HL-60 (cell line): ENCODE measurements around the gene GUCY1A1.

ENCODE experiments used
- DNase-seq, 2 experiments: peaks; one replicate each; pipeline ENCODE4 v3.0.0-alpha.2; 2010 to 2020; ENCODE audit warnings: low read depth in 1 of 2, low spot score in 1 of 2
- H3K27ac ChIP-seq: fragments of 250-450 bp; sonication (Bioruptor Pico); replicated peaks from 2 replicates; pipeline ENCODE4 v1.5.1; 2020; ENCODE audit warnings: mild to moderate bottlenecking, moderate library complexity
- H3K27me3 ChIP-seq: fragments of 250-450 bp; sonication (Bioruptor Pico); 2 replicates; pipeline ENCODE4 v1.5.1; 2021; ENCODE audit warnings: mild to moderate bottlenecking, moderate library complexity; ENCODE audit not compliant: insufficient read depth, poor library complexity, severe bottlenecking
- H3K4me3 ChIP-seq: replicated peaks from 2 replicates; pipeline ENCODE4 v1.5.1; 2011; ENCODE audit warnings: mild to moderate bottlenecking, control low read depth, low read length; ENCODE audit not compliant: insufficient read depth
- GABPA ChIP-seq: IDR thresholded peaks from 2 replicates; pipeline ENCODE4 v1.6.1; 2012; ENCODE audit warnings: low read depth
- POLR2AphosphoS5 ChIP-seq: IDR thresholded peaks from 2 replicates; pipeline ENCODE4 v1.6.1; 2012; ENCODE audit warnings: low read depth
- SPI1 ChIP-seq: IDR thresholded peaks from 2 replicates; pipeline ENCODE4 v1.6.1; 2012; ENCODE audit warnings: low read depth, mild to moderate bottlenecking, borderline replicate concordance
- TF ChIP-seq, protein P1 (sequence below): IDR thresholded peaks from one replicate; pipeline ENCODE4 v1.5.1; 2011; ENCODE audit warnings: low read length, control low read depth, inconsistent platforms; ENCODE audit not compliant: insufficient read depth
- TF ChIP-seq, protein P2 (sequence below): IDR thresholded peaks from 2 replicates; pipeline ENCODE4 v1.6.1; 2012; ENCODE audit warnings: low read depth; ENCODE audit not compliant: insufficient replicate concordance

Gene GUCY1A1

GRCh38 chr4:155763551-155763950 lies 96.9 kb downstream of the GUCY1A1 start:
- no peak for TF ChIP-seq SPI1
- no peak for TF ChIP-seq POLR2AphosphoS5
- no peak for TF ChIP-seq GABPA
- TF ChIP-seq, protein P1, sequence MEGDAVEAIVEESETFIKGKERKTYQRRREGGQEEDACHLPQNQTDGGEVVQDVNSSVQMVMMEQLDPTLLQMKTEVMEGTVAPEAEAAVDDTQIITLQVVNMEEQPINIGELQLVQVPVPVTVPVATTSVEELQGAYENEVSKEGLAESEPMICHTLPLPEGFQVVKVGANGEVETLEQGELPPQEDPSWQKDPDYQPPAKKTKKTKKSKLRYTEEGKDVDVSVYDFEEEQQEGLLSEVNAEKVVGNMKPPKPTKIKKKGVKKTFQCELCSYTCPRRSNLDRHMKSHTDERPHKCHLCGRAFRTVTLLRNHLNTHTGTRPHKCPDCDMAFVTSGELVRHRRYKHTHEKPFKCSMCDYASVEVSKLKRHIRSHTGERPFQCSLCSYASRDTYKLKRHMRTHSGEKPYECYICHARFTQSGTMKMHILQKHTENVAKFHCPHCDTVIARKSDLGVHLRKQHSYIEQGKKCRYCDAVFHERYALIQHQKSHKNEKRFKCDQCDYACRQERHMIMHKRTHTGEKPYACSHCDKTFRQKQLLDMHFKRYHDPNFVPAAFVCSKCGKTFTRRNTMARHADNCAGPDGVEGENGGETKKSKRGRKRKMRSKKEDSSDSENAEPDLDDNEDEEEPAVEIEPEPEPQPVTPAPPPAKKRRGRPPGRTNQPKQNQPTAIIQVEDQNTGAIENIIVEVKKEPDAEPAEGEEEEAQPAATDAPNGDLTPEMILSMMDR: no peak
- TF ChIP-seq, protein P2, sequence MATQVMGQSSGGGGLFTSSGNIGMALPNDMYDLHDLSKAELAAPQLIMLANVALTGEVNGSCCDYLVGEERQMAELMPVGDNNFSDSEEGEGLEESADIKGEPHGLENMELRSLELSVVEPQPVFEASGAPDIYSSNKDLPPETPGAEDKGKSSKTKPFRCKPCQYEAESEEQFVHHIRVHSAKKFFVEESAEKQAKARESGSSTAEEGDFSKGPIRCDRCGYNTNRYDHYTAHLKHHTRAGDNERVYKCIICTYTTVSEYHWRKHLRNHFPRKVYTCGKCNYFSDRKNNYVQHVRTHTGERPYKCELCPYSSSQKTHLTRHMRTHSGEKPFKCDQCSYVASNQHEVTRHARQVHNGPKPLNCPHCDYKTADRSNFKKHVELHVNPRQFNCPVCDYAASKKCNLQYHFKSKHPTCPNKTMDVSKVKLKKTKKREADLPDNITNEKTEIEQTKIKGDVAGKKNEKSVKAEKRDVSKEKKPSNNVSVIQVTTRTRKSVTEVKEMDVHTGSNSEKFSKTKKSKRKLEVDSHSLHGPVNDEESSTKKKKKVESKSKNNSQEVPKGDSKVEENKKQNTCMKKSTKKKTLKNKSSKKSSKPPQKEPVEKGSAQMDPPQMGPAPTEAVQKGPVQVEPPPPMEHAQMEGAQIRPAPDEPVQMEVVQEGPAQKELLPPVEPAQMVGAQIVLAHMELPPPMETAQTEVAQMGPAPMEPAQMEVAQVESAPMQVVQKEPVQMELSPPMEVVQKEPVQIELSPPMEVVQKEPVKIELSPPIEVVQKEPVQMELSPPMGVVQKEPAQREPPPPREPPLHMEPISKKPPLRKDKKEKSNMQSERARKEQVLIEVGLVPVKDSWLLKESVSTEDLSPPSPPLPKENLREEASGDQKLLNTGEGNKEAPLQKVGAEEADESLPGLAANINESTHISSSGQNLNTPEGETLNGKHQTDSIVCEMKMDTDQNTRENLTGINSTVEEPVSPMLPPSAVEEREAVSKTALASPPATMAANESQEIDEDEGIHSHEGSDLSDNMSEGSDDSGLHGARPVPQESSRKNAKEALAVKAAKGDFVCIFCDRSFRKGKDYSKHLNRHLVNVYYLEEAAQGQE: no peak
- H3K4me3 ChIP-seq: no peak overlapping the region
- no peak overlapping the region for H3K27ac ChIP-seq
- no peak for DNase-seq
- peaks cover 18% of the 10 kb centered on the region for H3K27me3 ChIP-seq

- no peak for TF ChIP-seq SPI1
- TF ChIP-seq GABPA: no peak
- TF ChIP-seq, protein P1: no peak
- no peak for TF ChIP-seq POLR2AphosphoS5
- TF ChIP-seq, protein P2: no peak
- Histone ChIP-seq H3K27ac (no peak overlapping the region), H3K4me3 (no peak overlapping the region), H3K27me3 (peaks cover 5% of the 10 kb centered on the region)
- no peak for DNase-seq
Measured at GRCh38 chr4:155765149-155765548, 98.5 kb downstream of the GUCY1A1 start.

DNA sequence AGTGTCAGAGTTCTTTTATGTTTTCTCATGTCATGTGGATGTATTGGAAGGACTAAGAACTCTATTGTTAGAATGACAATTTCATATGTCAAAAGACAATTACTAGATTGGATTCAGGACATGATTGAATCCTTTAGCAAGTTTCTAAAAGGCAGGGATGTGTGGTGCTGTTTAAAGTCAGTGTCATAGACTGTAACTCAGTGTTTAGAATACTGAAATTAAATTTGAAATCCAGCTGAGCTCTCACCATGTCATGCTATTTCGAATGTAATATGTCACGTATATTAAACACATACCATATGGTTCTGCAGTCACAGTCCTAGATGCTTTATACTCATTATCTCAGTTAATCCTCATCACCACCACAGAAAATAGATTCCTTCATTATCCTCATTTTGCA lies 100.0 kb downstream of the GUCY1A1 start:
- no peak overlapping the region for H3K27ac ChIP-seq
- H3K27me3 ChIP-seq: no peaks in the 10 kb centered on the region
- DNase-seq: no peak
- no peak overlapping the region for H3K4me3 ChIP-seq
- TF ChIP-seq GABPA (no peak), SPI1 (no peak), POLR2AphosphoS5 (no peak)
- TF ChIP-seq, protein P1: no peak
- TF ChIP-seq, protein P2: no peak
